Measurements from ENCODE around the gene FBXW10.
"Not testable (repeated sequence)": the region's sequence is repeated elsewhere in the genome, so short reads cannot be mapped to it uniquely, and the experiment has no call there.

- not testable (repeated sequence) for TF ChIP-seq CTCF (IDR thresholded peaks at IDR 0.05; ENCODE audit: insufficient read depth, low read length); REST (IDR thresholded peaks at IDR 0.05; ENCODE audit: insufficient replicate concordance, low read depth); POLR2AphosphoS5 (IDR thresholded peaks at IDR 0.05; ENCODE audit: low read depth); GABPA (IDR thresholded peaks at IDR 0.05; ENCODE audit: low read depth)
Measured at GRCh38 chr17:18718643-18719427, 25.0 kb upstream of the FBXW10 start.

Measured in HL-60 (cell line).